ENCODE measurements around the gene LRRC45.

DNA sequence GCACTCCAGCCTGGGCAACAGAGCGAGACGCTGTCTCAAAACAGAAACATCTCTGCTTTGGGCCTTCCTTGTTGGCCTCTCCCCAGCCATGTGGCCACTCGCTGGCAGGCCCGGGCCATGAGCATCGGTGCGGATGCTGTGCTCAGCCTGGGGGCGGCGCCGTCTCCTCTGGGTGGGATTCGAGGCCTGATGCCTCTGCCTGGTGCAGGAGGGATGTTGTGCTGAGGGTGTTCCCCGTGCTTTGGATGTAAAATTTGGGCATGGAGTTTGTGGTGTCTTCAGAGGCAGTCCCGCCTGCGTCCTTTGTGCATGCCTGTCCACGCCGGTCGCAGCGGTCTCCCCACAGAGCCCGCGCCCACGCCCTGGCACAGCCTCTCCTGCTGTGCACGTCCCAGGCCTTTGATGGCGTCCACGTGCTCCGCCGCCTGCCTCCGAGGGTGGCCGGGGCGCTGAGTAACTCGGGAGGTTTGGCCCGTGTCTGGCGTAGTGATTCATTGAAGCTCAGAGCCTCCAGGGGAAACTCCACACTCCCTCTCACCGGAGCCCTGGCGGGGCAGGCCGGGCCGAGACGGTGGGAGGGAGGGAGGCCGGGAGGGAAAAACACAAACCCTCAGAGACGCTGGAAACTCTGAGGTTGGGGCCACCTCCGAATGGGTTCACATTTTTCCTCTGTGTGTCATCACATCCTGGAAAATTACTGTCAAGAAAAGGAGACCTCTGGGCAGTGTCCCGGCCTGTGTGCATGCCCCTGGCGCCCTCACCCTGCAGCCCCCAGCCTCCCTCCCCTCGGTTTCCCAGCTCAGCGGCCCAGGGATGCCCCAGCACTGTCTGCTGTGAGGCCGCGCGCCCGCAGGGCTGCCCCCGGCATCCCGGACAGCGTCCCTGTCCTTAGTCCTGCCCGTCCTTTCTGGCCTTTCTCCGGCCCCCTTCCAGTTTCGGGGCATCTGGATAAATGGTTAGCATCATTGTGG, 19.4 kb upstream of the LRRC45 start:
- TF ChIP-seq CTCF (IDR thresholded peaks at IDR 0.05) (no peak), POLR2A (IDR thresholded peaks at IDR 0.05) (no peak)

Measured in heart left ventricle (tissue), 13 donors.